ENCODE results near the gene NKX3-2.

GRCh38 chr4:13577660-13578059 lies 33.4 kb upstream of the NKX3-2 start:
- TF ChIP-seq ATF2 (IDR thresholded peaks at IDR 0.05; ENCODE audit: low read length) = no peak
- no peak for TF ChIP-seq EZH2 (IDR thresholded peaks at IDR 0.05; ENCODE audit: borderline replicate concordance, control insufficient read depth, low read depth, low read length)
- no peak for TF ChIP-seq RAD21 (IDR thresholded peaks at IDR 0.05; ENCODE audit: insufficient read depth, low read depth, low read length)
